Brain microvascular endothelial cell (primary cell): Measurements from ENCODE around the gene KIAA2012.

Source experiments
- DNase-seq: peaks from one replicate; pipeline ENCODE4 v3.0.0-alpha.2; 2020
- H3K27ac ChIP-seq: fragments of 250-450 bp; sonication (Bioruptor Pico); 2 replicates; pipeline ENCODE4 v1.5.1; 2020; ENCODE audit warnings: mild to moderate bottlenecking, moderate library complexity
- H3K27me3 ChIP-seq: fragments of 250-450 bp; sonication (Bioruptor Pico); replicated peaks from 2 replicates; pipeline ENCODE4 v1.5.1; 2020; ENCODE audit warnings: mild to moderate bottlenecking
- H3K36me3 ChIP-seq: fragments of 250-450 bp; sonication (Bioruptor Pico); replicated peaks from 2 replicates; pipeline ENCODE4 v1.5.1; 2020; ENCODE audit warnings: mild to moderate bottlenecking
- H3K4me3 ChIP-seq: 2 replicates; pipeline ENCODE4 v1.5.1; 2011; ENCODE audit warnings: low read depth, mild to moderate bottlenecking, control low read depth, low read length, moderate library complexity
- in situ Hi-C: cut with HindIII; loops from 2 replicates; pipeline ENCODE4 v1.10.0; 2017; ENCODE audit warnings: low sequenced_read_pairs, low pct_ligation_motif_present
- TF ChIP-seq, protein P1 (sequence below): IDR thresholded peaks from 2 replicates; pipeline ENCODE4 v1.5.1; 2011; ENCODE audit warnings: low read depth, mild to moderate bottlenecking, moderate library complexity, low read length, control low read depth, inconsistent platforms; ENCODE audit errors: missing control alignments

KIAA2012 gene

GRCh38 chr2:202149155-202149762, 76.2 kb downstream of the KIAA2012 start:
- Histone ChIP-seq H3K27me3 (no peaks in the 10 kb centered on the region), H3K36me3 (no peaks in the 10 kb centered on the region), H3K27ac (no peak overlapping the region), H3K4me3 (no peak overlapping the region)
- in situ Hi-C loops = no loop called here
- peak; percentile 43 for DNase-seq
- TF ChIP-seq, protein P1, sequence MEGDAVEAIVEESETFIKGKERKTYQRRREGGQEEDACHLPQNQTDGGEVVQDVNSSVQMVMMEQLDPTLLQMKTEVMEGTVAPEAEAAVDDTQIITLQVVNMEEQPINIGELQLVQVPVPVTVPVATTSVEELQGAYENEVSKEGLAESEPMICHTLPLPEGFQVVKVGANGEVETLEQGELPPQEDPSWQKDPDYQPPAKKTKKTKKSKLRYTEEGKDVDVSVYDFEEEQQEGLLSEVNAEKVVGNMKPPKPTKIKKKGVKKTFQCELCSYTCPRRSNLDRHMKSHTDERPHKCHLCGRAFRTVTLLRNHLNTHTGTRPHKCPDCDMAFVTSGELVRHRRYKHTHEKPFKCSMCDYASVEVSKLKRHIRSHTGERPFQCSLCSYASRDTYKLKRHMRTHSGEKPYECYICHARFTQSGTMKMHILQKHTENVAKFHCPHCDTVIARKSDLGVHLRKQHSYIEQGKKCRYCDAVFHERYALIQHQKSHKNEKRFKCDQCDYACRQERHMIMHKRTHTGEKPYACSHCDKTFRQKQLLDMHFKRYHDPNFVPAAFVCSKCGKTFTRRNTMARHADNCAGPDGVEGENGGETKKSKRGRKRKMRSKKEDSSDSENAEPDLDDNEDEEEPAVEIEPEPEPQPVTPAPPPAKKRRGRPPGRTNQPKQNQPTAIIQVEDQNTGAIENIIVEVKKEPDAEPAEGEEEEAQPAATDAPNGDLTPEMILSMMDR = no peak

- no peaks in the 10 kb centered on the region for H3K36me3 ChIP-seq
- no peak overlapping the region for H3K4me3 ChIP-seq
- no peak overlapping the region for H3K27ac ChIP-seq
- no peaks in the 10 kb centered on the region for H3K27me3 ChIP-seq
- in situ Hi-C loops = no loop called here
- TF ChIP-seq, protein P1 = no peak
- DNase-seq = no peak
Measured at GRCh38 chr2:202149936-202150335, 76.9 kb downstream of the KIAA2012 start.

- peak; percentile 72 for DNase-seq
- no peak overlapping the region for H3K4me3 ChIP-seq
- in situ Hi-C loops = no loop called here
- peak overlapping the region; percentile 28 for H3K27ac ChIP-seq
- no peaks in the 10 kb centered on the region for H3K27me3 ChIP-seq
- H3K36me3 ChIP-seq = no peaks in the 10 kb centered on the region
- TF ChIP-seq, protein P1 = no peak
Measured at GRCh38 chr2:202152104-202152715, 79.2 kb downstream of the KIAA2012 start.

- H3K27ac ChIP-seq = no peak overlapping the region
- no peaks in the 10 kb centered on the region for H3K27me3 ChIP-seq
- no peak overlapping the region for H3K4me3 ChIP-seq
- TF ChIP-seq, protein P1 = no peak
- no peak for DNase-seq
- in situ Hi-C loops = no loop called here
- H3K36me3 ChIP-seq = no peaks in the 10 kb centered on the region
Measured at GRCh38 chr2:202154613-202155012, 81.6 kb downstream of the KIAA2012 start.

DNA sequence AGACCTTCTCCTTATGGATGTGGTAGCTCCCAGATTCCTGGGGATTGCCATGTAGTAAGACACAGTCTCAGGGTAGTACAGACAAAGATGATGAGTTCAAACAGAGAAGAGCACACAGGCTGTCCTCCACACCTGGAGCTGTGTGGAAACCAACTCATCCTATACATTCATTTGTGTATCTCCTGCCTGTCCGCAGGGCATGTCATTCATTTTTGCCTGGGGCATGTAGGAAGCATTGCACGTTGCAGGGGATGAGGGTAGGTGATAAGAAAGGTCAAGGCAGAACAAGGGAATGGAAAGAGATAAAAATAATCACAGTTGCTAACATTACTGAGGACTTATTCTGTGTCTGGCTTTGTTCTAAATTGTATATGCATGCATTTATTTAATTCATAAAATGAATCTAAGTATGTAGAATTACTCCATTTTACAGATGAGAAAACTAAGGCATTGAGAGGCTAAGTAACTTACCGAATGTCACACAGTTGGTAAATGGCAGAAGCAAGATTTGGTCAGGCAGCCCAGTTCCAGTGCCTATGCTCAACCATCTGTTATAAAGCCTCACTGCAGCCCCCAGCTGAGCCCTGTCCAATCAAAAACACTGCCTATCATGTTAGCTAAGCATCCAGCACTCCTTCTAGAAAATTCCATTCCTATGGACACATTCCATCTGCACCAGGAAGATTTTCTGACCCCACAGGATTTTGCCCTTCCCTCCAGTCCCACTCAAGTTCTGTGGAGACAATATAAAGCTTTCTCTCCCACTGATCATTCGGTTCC, 84.3 kb downstream of the KIAA2012 start:
- in situ Hi-C loops = no loop called here
- Histone ChIP-seq H3K4me3 (no peak overlapping the region), H3K27me3 (no peaks in the 10 kb centered on the region), H3K27ac (no peak overlapping the region), H3K36me3 (no peaks in the 10 kb centered on the region)
- DNase-seq = no peak
- TF ChIP-seq, protein P1 = no peak
